CD4-positive, alpha-beta memory T cell (primary cell): Measurements from ENCODE around the gene HIPK2. TPM values are rescaled to one million over a fixed set of nuclear protein-coding genes. Genes with fewer than 3 reads are reported as not detected.

Source experiments
- CTCF ChIA-PET: fragments of 350-600 bp; sonication (Branson Sonifier 250); formaldehyde crosslinking; loops from one replicate; lab custom pipeline; 2021; ENCODE audit warnings: inconsistent platforms; ENCODE audit not compliant: partially characterized antibody; lab: Charles Lee
- POLR2A ChIA-PET: fragments of 350-600 bp; sonication (Branson Sonifier 250); formaldehyde crosslinking; loops from one replicate; lab custom pipeline; 2021; ENCODE audit not compliant: partially characterized antibody; lab: Charles Lee
- DNase-seq, 5 donors: peaks; one replicate each; pipeline versions ENCODE4 v3.0.0 to v3.0.0-alpha.2; 2020 to 2022; ENCODE audit warnings: mixed read lengths in 1 of 5
- H3K27ac ChIP-seq: one replicate; pipeline ENCODE4 v1.7.0; 2013; ENCODE audit warnings: low read depth, low read length
- H3K27me3 ChIP-seq: 2 replicates; pipeline ENCODE4 v1.7.0; 2013; ENCODE audit warnings: mild to moderate bottlenecking, low read length, moderate library complexity; ENCODE audit not compliant: insufficient read depth
- H3K36me3 ChIP-seq: 2 replicates; pipeline ENCODE4 v1.7.0; 2013; ENCODE audit warnings: mild to moderate bottlenecking, low read length, moderate library complexity; ENCODE audit not compliant: insufficient read depth
- H3K4me1 ChIP-seq: 2 replicates; pipeline ENCODE4 v1.7.0; 2013; ENCODE audit warnings: mild to moderate bottlenecking, low read length, moderate library complexity; ENCODE audit not compliant: insufficient read depth
- H3K4me3 ChIP-seq, 2 donors: one replicate each; pipeline ENCODE4 v1.7.0; 2013; ENCODE audit warnings: low read length in 2 of 2, mild to moderate bottlenecking in 1 of 2
- H3K9me3 ChIP-seq, 2 donors: one replicate each; pipeline ENCODE4 v1.7.0; 2013; ENCODE audit warnings: low read length in 2 of 2, control low read depth in 1 of 2; ENCODE audit not compliant: control insufficient read depth in 1 of 2
- H3K27ac Mint-ChIP-seq, 7 donors: one replicate each; pipeline ENCODE4 v1.8.0; 2020 to 2021; ENCODE audit warnings: mixed read lengths in 7 of 7, mild to moderate bottlenecking in 6 of 7, inconsistent platforms in 3 of 7, moderate library complexity in 3 of 7
- H3K27me3 Mint-ChIP-seq, 2 donors: one replicate each; pipeline ENCODE4 v1.8.0; 2020 to 2021; ENCODE audit warnings: mixed read lengths in 2 of 2
- H3K36me3 Mint-ChIP-seq, 2 donors: one replicate each; pipeline ENCODE4 v1.8.0; 2020 to 2021; ENCODE audit warnings: mixed read lengths in 2 of 2, inconsistent platforms in 1 of 2, mild to moderate bottlenecking in 1 of 2
- H3K4me1 Mint-ChIP-seq, 4 donors: one replicate each; pipeline ENCODE4 v1.8.0; 2020 to 2021; ENCODE audit warnings: mixed read lengths in 4 of 4, mild to moderate bottlenecking in 1 of 4
- H3K4me3 Mint-ChIP-seq, 8 donors: one replicate each; pipeline ENCODE4 v1.8.0; 2020 to 2021; ENCODE audit warnings: mixed read lengths in 8 of 8, mild to moderate bottlenecking in 7 of 8, moderate library complexity in 6 of 8, inconsistent platforms in 3 of 8
- H3K9me3 Mint-ChIP-seq, 8 donors: one replicate each; pipeline ENCODE4 v1.8.0; 2020 to 2021; ENCODE audit warnings: mixed read lengths in 8 of 8, mild to moderate bottlenecking in 5 of 8, inconsistent platforms in 3 of 8, moderate library complexity in 1 of 8
- intact Hi-C: fragments of 100-400 bp; cut with micrococcal nuclease; formaldehyde crosslinking; loops from one replicate; pipeline ENCODE4 v1.15.1; 2023
- polyA plus RNA-seq, 2 donors: library from polyadenylated mRNA; unstranded; fragments of 300-500 nt; fragmentation: Illumina TruSeq; gene quantifications; one replicate each; pipeline ENCODE4 v1.2.3, GENCODE V29; 2021
- total RNA-seq, 2 experiments: library from RNA; stranded (reverse); gene quantifications; one replicate each; pipeline ENCODE4 v1.2.3, GENCODE V29; 2021

The HIPK2 gene
- total and polyA plus RNA-seq, 4 experiments from 2014 or later, result 0.87 to 34.1 (median 17.8) TPM

GRCh38 chr7:139748941-139749340, 28.9 kb downstream of the HIPK2 start:
- peak overlapping the region in 1 of 7 donors; percentile 4 for H3K27ac Mint-ChIP-seq
- no peaks in the 10 kb centered on the region for H3K36me3 ChIP-seq
- no peaks in the 10 kb centered on the region for H3K9me3 Mint-ChIP-seq
- no peaks in the 10 kb centered on the region for H3K9me3 ChIP-seq
- no peaks in the 10 kb centered on the region for H3K27me3 ChIP-seq
- peaks cover 24 to 53% (median 42%) of the 10 kb centered on the region in 4 donors for H3K4me1 Mint-ChIP-seq
- ChIA-PET CTCF (interaction anchor here (1.1 kb wide), 1 partner anchor 11 kb away, joined by 3 read pairs; no protein-coding TSS in a partner anchor), POLR2A (no interaction called here)
- DNase-seq, result no peak
- peaks cover 3% of the 10 kb centered on the region for H3K4me1 ChIP-seq
- H3K4me3 ChIP-seq, result no peak overlapping the region
- intact Hi-C loops, result no loop called here
- H3K27ac ChIP-seq, result no peak overlapping the region
- H3K4me3 Mint-ChIP-seq, result no peak overlapping the region
- H3K27me3 Mint-ChIP-seq, result no peaks in the 10 kb centered on the region
- peaks cover 0 to 3% of the 10 kb centered on the region in 2 donors for H3K36me3 Mint-ChIP-seq

- Histone ChIP-seq H3K4me1 (peaks cover 3% of the 10 kb centered on the region), H3K9me3 (no peaks in the 10 kb centered on the region), H3K36me3 (no peaks in the 10 kb centered on the region), H3K27ac (no peak overlapping the region), H3K4me3 (no peak overlapping the region), H3K27me3 (no peaks in the 10 kb centered on the region)
- peaks cover 24 to 54% (median 40%) of the 10 kb centered on the region in 4 donors for H3K4me1 Mint-ChIP-seq
- no peak for DNase-seq
- POLR2A ChIA-PET, result no interaction called here
- H3K36me3 Mint-ChIP-seq, result peaks cover 0 to 3% of the 10 kb centered on the region in 2 donors
- no peaks in the 10 kb centered on the region for H3K27me3 Mint-ChIP-seq
- intact Hi-C loops, result no loop called here
- H3K4me3 Mint-ChIP-seq, result no peak overlapping the region
- CTCF ChIA-PET, result interaction anchor here (0.8 kb wide), 1 partner anchor 103 kb away, joined by 3 read pairs; no protein-coding TSS in a partner anchor
- H3K9me3 Mint-ChIP-seq, result no peaks in the 10 kb centered on the region
- H3K27ac Mint-ChIP-seq, result no peak overlapping the region
Measured at GRCh38 chr7:139748373-139748765, 29.4 kb downstream of the HIPK2 start.

DNA sequence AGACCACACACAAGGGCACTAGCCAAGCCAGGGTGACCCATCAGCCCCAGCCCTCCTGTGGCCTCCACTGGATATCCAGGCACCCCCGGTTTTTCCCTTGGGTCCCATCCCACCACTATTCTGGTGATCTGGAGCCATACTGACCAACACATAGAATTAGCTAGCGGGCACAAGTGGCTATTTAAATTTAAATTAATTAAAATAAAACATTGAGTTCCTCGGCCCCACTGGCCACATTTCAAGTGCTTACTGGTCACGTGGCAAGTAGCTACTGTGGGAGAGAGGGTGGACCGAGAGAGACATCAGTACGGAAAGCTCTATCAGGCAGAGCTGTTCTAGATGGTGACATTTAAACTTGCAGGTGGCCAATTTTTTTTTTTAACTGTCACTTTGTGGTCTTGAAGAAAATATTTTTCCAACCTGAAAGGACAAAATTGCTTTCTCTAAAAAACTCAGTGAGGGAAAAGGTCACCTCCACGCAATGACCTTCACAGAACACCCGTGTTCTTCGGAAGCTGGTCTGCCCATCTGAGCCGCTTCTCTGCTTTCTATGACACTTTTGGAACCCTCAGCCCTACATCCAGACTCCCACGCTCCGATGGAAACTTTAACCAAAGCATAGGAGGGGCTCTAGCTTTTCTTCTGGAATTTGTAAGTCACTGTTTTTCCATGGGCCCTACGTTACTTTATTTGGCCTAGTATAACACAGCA, 30.0 kb downstream of the HIPK2 start:
- Histone ChIP-seq H3K27me3 (no peaks in the 10 kb centered on the region), H3K9me3 (no peaks in the 10 kb centered on the region), H3K36me3 (no peaks in the 10 kb centered on the region), H3K4me3 (no peak overlapping the region), H3K4me1 (peaks cover 3% of the 10 kb centered on the region), H3K27ac (no peak overlapping the region)
- Mint-ChIP-seq H3K4me3 (no peak overlapping the region), H3K9me3 (no peaks in the 10 kb centered on the region), H3K27ac (peak overlapping the region in 1 of 7 donors; percentile 8), H3K36me3 (peaks cover 0 to 3% of the 10 kb centered on the region in 2 donors), H3K4me1 (peaks cover 24 to 60% (median 37%) of the 10 kb centered on the region in 4 donors), H3K27me3 (no peaks in the 10 kb centered on the region)
- ChIA-PET POLR2A (no interaction called here), CTCF (interaction anchor here (0.8 kb wide), 1 partner anchor 102 kb away, joined by 3 read pairs; no protein-coding TSS in a partner anchor)
- no peak for DNase-seq
- intact Hi-C loops, result no loop called here

DNA sequence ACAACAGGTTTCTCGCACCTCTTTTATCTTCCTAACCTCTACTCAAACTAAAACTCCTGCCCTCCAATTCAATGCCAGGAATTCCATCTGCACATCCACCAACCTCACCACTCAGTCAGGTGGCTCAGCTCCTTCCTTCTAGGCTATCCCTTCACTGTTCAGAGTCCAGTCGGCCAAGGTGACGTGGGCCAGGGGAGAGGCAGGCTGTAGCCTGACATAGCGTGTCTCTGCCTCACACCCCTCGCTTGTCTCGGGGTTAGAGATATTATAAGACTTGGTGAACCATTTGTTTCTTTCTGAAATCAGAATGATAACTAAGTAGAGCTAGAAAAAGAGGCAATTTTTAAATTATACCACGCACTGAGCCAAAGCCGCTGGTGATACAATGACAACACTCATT, 31.1 kb downstream of the HIPK2 start:
- Histone ChIP-seq H3K4me3 (no peak overlapping the region), H3K36me3 (no peaks in the 10 kb centered on the region), H3K4me1 (peaks cover 3% of the 10 kb centered on the region), H3K9me3 (no peaks in the 10 kb centered on the region), H3K27ac (no peak overlapping the region), H3K27me3 (no peaks in the 10 kb centered on the region)
- no peaks in the 10 kb centered on the region for H3K9me3 Mint-ChIP-seq
- intact Hi-C loops, result no loop called here
- no peak for DNase-seq
- ChIA-PET CTCF (interaction anchor here (1.0 kb wide), 1 partner anchor 26 kb away, joined by 3 read pairs; no protein-coding TSS in a partner anchor), POLR2A (interaction anchor here (1.0 to 1.1 kb wide), 2 partner anchors 9 to 20 kb away, joined by 3 read pairs; no protein-coding TSS in a partner anchor)
- H3K4me3 Mint-ChIP-seq, result no peak overlapping the region
- H3K27me3 Mint-ChIP-seq, result no peaks in the 10 kb centered on the region
- peaks cover 2 to 3% of the 10 kb centered on the region in 2 donors for H3K36me3 Mint-ChIP-seq
- peak overlapping the region in 2 of 7 donors; percentile 31 to 79 for H3K27ac Mint-ChIP-seq
- peaks cover 21 to 53% (median 33%) of the 10 kb centered on the region in 4 donors for H3K4me1 Mint-ChIP-seq

DNA sequence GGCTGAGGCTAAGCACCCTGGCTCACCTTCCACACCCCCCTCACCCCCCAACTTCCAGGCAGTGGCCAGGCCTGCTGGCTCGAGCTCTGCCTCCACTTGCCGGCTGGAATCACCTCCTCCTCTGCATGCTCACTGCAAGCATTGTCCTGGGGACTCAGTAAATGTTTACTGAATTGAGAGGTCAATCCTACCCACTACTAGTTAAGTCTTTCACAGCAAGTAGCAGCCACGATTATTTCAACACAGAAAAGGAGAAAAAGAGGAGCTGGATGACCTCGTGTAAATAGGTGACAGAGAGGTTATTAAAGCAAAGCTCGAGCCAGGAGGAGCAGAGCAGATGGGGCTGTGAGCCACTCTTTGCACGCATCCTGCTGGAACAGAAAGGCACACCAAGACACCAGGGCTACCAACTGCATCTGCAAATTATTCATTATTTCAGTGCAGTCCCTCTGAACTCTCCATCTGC, 32.1 kb downstream of the HIPK2 start:
- Mint-ChIP-seq H3K27me3 (no peaks in the 10 kb centered on the region), H3K27ac (no peak overlapping the region), H3K4me1 (peaks cover 21 to 50% (median 32%) of the 10 kb centered on the region in 4 donors), H3K36me3 (peaks cover 3 to 4% of the 10 kb centered on the region in 2 donors), H3K9me3 (no peaks in the 10 kb centered on the region), H3K4me3 (no peak overlapping the region)
- Histone ChIP-seq H3K9me3 (no peaks in the 10 kb centered on the region), H3K27ac (no peak overlapping the region), H3K27me3 (no peaks in the 10 kb centered on the region), H3K4me1 (no peaks in the 10 kb centered on the region), H3K4me3 (no peak overlapping the region), H3K36me3 (no peaks in the 10 kb centered on the region)
- CTCF ChIA-PET, result interaction anchor here (1.0 to 1.4 kb wide), 2 partner anchors 27 to 37 kb away, joined by 3 read pairs; no protein-coding TSS in a partner anchor
- intact Hi-C loops, result no loop called here
- DNase-seq, result no peak
- POLR2A ChIA-PET, result interaction anchor here (1.0 to 1.1 kb wide), 2 partner anchors 8 to 21 kb away, joined by 3 read pairs; no protein-coding TSS in a partner anchor

DNA sequence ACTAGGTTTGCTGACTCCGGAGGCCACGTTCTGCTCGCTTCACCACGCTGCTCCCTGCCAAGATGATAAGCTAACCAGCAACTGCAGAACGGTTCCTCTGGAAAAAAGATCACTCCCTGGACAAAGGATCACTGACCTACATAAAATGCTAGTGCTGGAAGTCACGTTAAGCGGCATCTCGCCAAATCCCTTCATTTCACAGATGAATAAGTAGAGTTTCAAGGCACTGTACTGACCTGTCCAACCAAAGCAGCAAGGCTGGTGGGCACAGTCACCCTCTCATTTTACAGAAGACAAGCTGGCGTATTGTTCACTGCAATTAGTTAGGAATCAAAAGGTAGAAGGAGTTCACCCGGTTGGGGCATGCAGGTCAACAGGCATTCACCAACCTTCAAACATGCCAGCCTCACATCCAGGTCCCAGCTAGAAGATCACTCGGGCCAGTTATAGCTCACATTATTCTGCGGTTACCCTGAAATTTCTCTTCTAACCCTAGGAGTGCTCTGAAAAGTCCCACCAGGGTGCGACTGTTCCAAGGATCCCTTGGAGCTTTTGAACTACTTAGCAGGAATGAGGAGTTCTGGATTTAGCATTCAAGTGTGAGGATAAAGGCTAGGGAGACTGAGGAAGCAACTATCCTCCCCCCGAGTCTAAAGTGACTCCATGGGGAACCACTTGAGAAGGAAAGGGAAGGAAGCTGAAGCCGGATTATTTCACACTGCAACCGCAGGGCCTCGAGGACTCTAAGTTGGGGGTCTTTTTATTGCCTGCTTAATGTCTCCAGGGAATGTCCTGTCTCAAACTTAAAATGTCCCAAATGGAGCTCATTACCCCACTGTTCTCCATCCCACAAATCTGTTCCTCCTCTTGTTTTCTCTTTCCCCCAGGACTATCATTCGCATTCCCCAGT, 32.8 kb downstream of the HIPK2 start:
- H3K4me1 ChIP-seq, result no peaks in the 10 kb centered on the region
- Mint-ChIP-seq H3K4me1 (peaks cover 19 to 50% (median 33%) of the 10 kb centered on the region in 4 donors), H3K9me3 (no peaks in the 10 kb centered on the region), H3K27me3 (no peaks in the 10 kb centered on the region), H3K27ac (no peak overlapping the region), H3K4me3 (no peak overlapping the region), H3K36me3 (peaks cover 3 to 4% of the 10 kb centered on the region in 2 donors)
- no peaks in the 10 kb centered on the region for H3K27me3 ChIP-seq
- CTCF ChIA-PET, result interaction anchor here (1.4 kb wide), 1 partner anchor 36 kb away, joined by 3 read pairs; no protein-coding TSS in a partner anchor
- no peak for DNase-seq
- H3K9me3 ChIP-seq, result no peaks in the 10 kb centered on the region
- POLR2A ChIA-PET, result no interaction called here
- no peak overlapping the region for H3K27ac ChIP-seq
- no peaks in the 10 kb centered on the region for H3K36me3 ChIP-seq
- intact Hi-C loops, result no loop called here
- no peak overlapping the region for H3K4me3 ChIP-seq
